ENCODE data around the gene MALL. TPM values are rescaled to one million over a fixed set of nuclear protein-coding genes. Genes with fewer than 3 reads are reported as not detected.
"Not testable (repeated sequence)": the region's sequence is repeated elsewhere in the genome, so short reads cannot be mapped to it uniquely, and the experiment has no call there.

The MALL gene
- polyA plus RNA-seq, 10 donors, result 6.6 to 15.7 (median 9.9) TPM

GRCh38 chr2:110054521-110055407, 60.9 kb downstream of the MALL start:
- peak; percentile 41 to 80 (median 42) for DNase-seq

- not testable (repeated sequence) for DNase-seq
These were observed 61.9 kb downstream of the MALL start for GRCh38 chr2:110053688-110054087.

- not testable (repeated sequence) for DNase-seq
These were observed 63.5 kb downstream of the MALL start for GRCh38 chr2:110052166-110052565.

GRCh38 chr2:110050222-110050621, 65.4 kb downstream of the MALL start:
- DNase-seq, result not testable (repeated sequence)

GRCh38 chr2:110049769-110050168, 65.9 kb downstream of the MALL start:
- not testable (repeated sequence) for DNase-seq

GRCh38 chr2:110048255-110049197, 67.1 kb downstream of the MALL start:
- DNase-seq, result peak in 1 of 3 donors; percentile 10

- DNase-seq, result not testable (repeated sequence)
These were observed 68.4 kb downstream of the MALL start for GRCh38 chr2:110047225-110047624.

- not testable (repeated sequence) for DNase-seq
These were observed 73.5 kb downstream of the MALL start for GRCh38 chr2:110041941-110042660.

- not testable (repeated sequence) for DNase-seq
These were observed 78.3 kb downstream of the MALL start for GRCh38 chr2:110037336-110037735.

- DNase-seq, result not testable (repeated sequence)
These were observed 80.2 kb downstream of the MALL start for GRCh38 chr2:110035384-110035783.

- not testable (repeated sequence) for DNase-seq
These were observed 80.7 kb downstream of the MALL start for GRCh38 chr2:110034935-110035334.

Other genes with a start within 250 kb of the MALL start
- gene LIMS3, start 217.1 kb downstream of the MALL start, polyA plus RNA-seq (ENCODE audit: insufficient read length in 10 of 10), result 1 to 10 TPM; 1.7 to 6.7 (median 3.1) TPM
- gene NPHP1, start 89.2 kb upstream of the MALL start, polyA plus RNA-seq (ENCODE audit: insufficient read length in 10 of 10), result 10 to 100 TPM in 1 of 10 donors, 1 to 10 TPM in 9; 4.0 to 11.2 (median 6.1) TPM
- 10 to 100 TPM; 27.4 to 62.0 (median 38.0) TPM for gene MTLN, start 96.7 kb upstream of the MALL start, polyA plus RNA-seq (ENCODE audit: insufficient read length in 10 of 10)

All from muscle of back (tissue), 11 donors.